ENCODE data around the gene SLC25A13. TPM values are rescaled to one million over a fixed set of nuclear protein-coding genes. Genes with fewer than 3 reads are reported as not detected.
A peak's percentile ranks its signal among the peaks of the same experiment; 100 is the strongest.

Gene SLC25A13
- total and polyA plus RNA-seq, 2 of the 13 experiments (the other 11 are each of a cell fraction or from before 2014, with no cell fraction given) = 36.2 to 84.9 TPM

- TF ChIP-seq ZUFSP (CRISPR knock-in tag; IDR thresholded peaks at IDR 0.05; ENCODE audit: borderline replicate concordance) = no peak
- peak; percentile 84 for TF ChIP-seq KAT7 (CRISPR knock-in tag; IDR thresholded peaks at IDR 0.05; ENCODE audit: borderline replicate concordance)
- TF ChIP-seq NPAS2 (CRISPR knock-in tag; IDR thresholded peaks at IDR 0.05; ENCODE audit: borderline replicate concordance) = peak; percentile 78; the same call in 1 of the 2 replicates
- TF ChIP-seq NR2F2 (IDR thresholded peaks at IDR 0.05; ENCODE audit: borderline replicate concordance, low read depth) = peak; percentile 23; the same call in 1 of the 2 replicates
- TF ChIP-seq ZNF775 (CRISPR knock-in tag; IDR thresholded peaks at IDR 0.05; ENCODE audit: borderline replicate concordance) = peak; percentile 78; the same call in 1 of the 2 replicates
- no peak for TF ChIP-seq SNAPC4 (CRISPR knock-in tag; IDR thresholded peaks at IDR 0.05)
- TF ChIP-seq DNMT1 (CRISPR knock-in tag; IDR thresholded peaks at IDR 0.05) = peak; percentile 81
- peak; percentile 62; the same call in 1 of the 2 replicates for TF ChIP-seq ZNF34 (CRISPR knock-in tag; IDR thresholded peaks at IDR 0.05; ENCODE audit: borderline replicate concordance)
- TF ChIP-seq PHF20 (CRISPR knock-in tag; IDR thresholded peaks at IDR 0.05) = peak; percentile 66
- peak; percentile 91 for TF ChIP-seq ZNF543 (CRISPR knock-in tag; IDR thresholded peaks at IDR 0.05)
- no peak; the same call in 1 of the 2 replicates for TF ChIP-seq ZNF652 (CRISPR knock-in tag; IDR thresholded peaks at IDR 0.05; ENCODE audit: borderline replicate concordance, low read depth)
- TF ChIP-seq HNRNPK (IDR thresholded peaks at IDR 0.05; ENCODE audit: low read depth, low read length, poor library complexity, severe bottlenecking) = peak; percentile 47
- TF ChIP-seq ZNF605 (CRISPR knock-in tag; IDR thresholded peaks at IDR 0.05) = peak; percentile 90
- peak; percentile 93 for TF ChIP-seq PATZ1 (CRISPR knock-in tag; IDR thresholded peaks at IDR 0.05)
- peak; percentile 90; the same call in 1 of the 2 replicates for TF ChIP-seq ZFP90 (CRISPR knock-in tag; IDR thresholded peaks at IDR 0.05; ENCODE audit: borderline replicate concordance)
- no peak for TF ChIP-seq KAT2B (IDR thresholded peaks at IDR 0.05; ENCODE audit: borderline replicate concordance, low read depth, low read length)
- peak; percentile 78 to 91; a peak in 3 of 4 replicates for TF ChIP-seq KLF16 (CRISPR knock-in tag; IDR thresholded peaks at IDR 0.05)
- TF ChIP-seq HDAC2 (CRISPR knock-in tag; IDR thresholded peaks at IDR 0.05) = peak; percentile 95
Observed at GRCh38 chr7:96321658-96322372, at the start of gene SLC25A13 (continued).
